Retina (tissue), 1 donor: ENCODE data around the gene LMBRD1.
A peak's percentile ranks its signal among the peaks of the same experiment; 100 is the strongest.
"Not testable (repeated sequence)": the region's sequence is repeated elsewhere in the genome, so short reads cannot be mapped to it uniquely, and the experiment has no call there.

Experiments
- DNase-seq: peaks from one replicate; pipeline ENCODE4 v3.0.0-alpha.2; 2016

LMBRD1 gene

DNA sequence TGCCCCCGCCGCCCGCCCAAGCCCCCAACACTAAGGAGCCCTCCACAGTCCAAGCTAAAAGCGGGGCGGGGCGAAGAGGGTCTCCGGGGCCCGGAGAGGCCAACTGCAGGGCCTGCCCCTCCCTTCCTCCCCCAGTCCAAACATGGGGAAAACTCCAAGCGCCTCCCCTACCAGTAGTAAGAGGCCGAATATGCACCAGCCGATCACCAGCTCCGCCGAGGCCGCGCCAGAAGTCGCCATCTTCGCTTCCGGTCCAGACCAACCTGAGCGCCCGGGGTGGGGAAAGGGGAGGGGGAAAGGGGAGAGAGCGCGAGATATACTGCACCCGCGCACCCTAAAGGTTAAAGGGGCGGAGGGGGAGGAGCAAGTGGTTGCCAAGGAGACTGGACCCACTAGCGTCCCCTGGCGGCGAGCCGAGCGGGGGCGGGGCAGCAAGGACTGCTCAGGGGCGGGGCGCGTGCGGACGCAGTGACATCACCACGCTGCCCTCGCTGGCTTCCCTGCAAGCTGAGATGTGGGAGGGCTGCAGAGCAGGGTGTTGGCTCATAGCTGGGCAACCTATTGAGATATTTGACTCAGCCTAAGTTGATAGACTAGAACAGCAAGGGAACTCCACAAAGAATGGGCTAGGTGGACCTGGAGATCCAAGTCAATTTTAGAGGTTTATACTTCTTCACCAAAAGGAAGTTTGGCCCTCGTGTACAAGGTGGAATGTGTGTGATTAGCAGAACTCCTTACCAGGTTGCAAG, at the start of gene LMBRD1:
Gene LMBRD1, minus strand, starts transcription at position 369 of the 749 bp plus-strand sequence. Its CDS starts 129 bp downstream, at position 240.
- peak; percentile 93 for DNase-seq

DNA sequence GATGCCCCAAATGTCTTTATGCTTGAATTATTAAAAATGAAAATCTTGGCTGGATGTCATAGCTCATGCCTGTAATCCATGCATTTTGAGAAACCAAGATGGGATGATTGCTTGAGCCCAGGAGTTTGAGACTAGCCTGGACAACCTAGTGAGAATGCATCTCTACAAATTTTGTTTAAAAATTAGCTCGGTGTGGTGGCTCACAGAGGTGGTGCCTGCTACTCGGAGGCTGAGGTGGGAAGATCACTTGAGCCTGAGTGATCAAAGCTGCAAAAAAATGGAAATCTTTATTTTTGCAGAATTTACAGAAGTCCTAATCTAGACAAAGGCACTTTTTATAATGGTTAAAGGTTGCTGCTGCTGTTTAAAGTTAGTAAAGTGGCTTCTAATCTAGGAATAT, 49.5 kb upstream of the LMBRD1 start:
- no peak for DNase-seq

DNA sequence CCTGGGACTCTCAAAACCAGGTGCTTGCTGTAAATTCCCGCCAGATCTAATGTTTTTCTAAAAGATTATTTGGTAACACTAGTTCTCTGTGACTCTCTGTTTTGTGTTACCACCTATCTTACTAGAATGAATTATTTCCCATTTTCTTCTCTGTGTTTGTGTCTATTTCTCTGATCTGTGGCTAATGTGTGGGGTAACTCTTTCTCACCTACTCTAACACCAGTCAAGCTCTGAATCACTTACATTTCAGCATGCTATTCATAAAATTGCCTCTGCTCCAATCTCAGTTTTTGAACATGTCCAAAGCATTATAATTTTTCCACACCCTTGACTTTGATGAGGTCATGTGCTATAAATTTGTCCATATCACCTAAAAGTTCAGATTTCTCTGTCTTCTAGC, 46.4 kb upstream of the LMBRD1 start:
- no peak for DNase-seq

DNA sequence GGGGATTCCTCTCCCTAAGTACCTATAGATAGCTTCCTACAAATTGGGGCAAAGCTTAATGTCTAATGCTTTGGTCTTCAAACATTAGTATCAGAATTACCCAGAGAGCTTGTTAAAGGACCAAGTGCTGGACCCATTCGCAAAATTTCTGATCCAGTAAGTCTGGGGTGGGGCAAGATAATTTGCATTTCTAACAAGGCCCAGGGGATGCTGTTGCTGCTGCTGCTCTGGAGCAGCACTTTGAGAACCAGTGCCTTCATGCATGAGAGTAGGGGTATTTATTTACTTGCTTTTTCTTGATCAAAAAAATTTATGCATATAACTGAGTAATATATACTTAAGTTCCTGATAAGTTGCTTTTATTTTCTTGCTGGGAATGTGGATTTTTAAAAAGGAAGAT, 45.1 kb upstream of the LMBRD1 start:
- DNase-seq = no peak

- peak; percentile 23 for DNase-seq
Observed at GRCh38 chr6:69835414-69836179, 38.8 kb upstream of the LMBRD1 start.

DNA sequence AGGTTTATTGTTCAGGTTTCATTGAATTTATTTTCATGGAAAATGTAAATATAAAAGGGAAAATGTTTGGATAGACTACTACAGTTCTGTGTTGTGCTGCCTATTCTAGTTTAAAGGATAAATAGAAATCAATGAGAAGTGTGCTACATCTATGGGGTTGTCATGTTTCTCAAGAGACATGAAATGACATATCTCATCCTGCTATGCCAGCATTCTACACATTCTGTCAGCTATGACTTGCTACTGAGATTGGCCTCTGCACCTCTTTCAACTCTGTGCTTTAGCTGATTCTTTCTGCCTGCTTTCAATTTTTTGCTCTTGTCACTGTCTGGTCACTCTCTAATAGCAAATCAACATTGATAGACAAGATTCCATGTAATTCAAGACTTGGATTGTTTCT, 35.7 kb upstream of the LMBRD1 start:
- no peak for DNase-seq

GRCh38 chr6:69827276-69827893, 30.6 kb upstream of the LMBRD1 start:
- DNase-seq = no peak

DNA sequence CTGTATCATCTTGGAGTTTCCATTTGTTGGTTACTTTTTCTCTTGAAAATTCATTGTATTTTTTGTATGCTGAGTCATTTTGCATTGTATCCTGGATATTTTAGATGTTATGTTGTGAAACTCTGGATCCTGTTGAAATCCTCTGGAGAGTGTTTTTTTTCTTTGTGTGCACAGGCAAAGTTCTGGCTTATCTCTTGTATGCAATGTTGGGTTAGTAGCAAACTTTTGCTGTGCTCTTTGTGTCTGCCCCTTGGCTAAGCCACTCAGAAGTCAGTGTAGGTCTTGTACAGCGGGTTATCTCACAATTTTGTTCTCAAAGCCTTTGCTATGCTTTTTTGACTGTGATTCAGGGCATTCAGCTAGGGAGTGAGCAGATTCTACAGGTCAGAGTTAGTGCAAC, 29.1 kb upstream of the LMBRD1 start:
- no peak for DNase-seq

GRCh38 chr6:69824355-69824754, 27.5 kb upstream of the LMBRD1 start:
- DNase-seq = not testable (repeated sequence)

- DNase-seq = no peak
Observed at GRCh38 chr6:69820438-69820837, 23.6 kb upstream of the LMBRD1 start.

DNA sequence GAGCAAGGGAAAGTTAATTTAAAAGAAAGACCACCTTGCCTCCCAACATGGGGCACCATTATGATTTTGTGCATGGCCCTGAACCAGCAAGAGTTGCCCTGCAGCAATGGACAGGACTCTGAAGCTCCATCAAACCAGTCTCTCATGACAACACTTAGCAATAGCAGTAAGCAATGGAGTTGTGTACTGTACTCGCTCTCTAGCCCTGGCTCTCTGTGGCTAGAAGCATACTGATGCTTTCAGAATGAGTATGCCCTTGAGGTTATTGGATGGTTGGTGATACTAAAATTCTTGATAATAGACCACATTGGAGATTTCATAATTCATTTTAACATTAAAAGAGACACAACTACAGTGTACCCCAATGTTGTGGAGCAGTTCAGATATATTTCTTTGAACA, 23.2 kb upstream of the LMBRD1 start:
- no peak for DNase-seq

DNA sequence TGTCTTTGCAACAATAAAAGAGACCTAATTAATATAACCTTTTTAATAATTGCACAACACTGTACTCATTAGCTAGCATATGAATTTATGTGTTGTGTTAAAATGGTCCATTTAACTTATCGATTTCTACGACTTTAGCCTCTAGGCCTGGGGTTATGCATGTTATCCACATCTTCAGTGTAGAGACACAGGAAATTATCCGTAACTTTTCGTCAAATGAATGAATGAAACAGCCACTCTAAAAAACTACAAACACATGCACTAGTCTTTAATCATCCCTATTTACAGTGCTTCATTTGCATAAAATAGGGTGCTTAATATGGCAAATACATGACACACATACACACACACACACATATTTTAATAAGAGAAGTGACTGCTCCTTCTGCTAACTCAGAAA, 22.3 kb upstream of the LMBRD1 start:
- DNase-seq = no peak

- no peak for DNase-seq
Observed at GRCh38 chr6:69818223-69818930, 21.6 kb upstream of the LMBRD1 start.

DNA sequence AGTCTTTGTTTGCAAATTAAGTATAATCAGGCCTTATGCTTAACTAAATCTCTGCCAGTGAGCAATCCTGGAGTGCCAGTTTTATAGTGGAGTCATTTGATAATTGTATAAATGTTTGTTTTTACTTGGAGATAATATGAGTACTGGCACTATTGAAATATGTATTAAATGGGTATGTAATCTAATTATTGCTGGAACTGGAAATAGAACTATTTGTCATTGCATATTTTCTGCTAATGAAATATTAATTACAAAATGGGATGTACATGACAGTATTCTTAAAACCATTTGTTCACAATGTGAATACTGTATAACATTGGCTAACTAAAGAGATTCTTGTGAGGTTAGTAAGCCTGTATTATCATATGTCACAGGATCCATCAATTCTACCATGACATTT, 20.5 kb upstream of the LMBRD1 start:
- DNase-seq = no peak

- DNase-seq = no peak
Observed at GRCh38 chr6:69816569-69816968, 19.8 kb upstream of the LMBRD1 start.

DNA sequence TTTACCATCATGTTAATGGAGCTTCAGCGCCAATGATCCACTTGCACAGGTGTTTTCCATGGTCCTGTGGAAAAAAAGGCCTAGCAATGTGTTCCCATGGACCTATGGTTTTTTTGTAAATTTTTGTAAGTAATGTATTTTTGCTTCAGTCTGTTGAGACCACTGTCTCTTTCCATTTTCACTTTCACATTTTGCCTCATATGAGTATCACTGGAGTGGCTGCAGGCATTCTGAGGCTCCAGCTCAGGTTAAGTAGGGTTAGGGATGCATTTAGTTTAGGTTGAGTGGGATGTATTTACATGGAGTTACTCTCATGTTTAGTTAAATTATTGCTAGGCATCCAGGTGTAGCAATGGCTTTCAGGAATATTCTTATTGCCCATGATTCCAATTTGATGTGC, 19.2 kb upstream of the LMBRD1 start:
- no peak for DNase-seq

DNA sequence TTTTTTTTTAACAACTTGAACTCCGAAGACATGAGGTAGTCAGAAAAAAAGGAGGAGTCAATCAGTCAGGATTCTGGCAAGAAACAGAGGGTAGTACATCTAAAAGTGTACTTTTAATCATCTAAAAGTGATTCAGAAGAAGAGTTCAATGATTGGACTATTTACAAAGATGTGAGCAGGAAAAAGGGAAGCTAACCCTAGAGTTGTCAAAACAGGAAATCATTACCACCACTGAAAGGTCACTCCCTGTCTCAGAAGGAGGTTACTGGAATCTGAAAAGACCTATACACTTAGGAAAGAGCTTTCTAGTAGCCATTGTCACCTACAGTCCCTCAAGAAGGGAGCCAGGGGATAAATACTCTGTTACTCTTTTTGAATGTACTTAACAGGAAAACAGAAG, 16.7 kb upstream of the LMBRD1 start:
- DNase-seq = no peak

- DNase-seq = no peak
Observed at GRCh38 chr6:69812746-69813427, 16.1 kb upstream of the LMBRD1 start.

DNA sequence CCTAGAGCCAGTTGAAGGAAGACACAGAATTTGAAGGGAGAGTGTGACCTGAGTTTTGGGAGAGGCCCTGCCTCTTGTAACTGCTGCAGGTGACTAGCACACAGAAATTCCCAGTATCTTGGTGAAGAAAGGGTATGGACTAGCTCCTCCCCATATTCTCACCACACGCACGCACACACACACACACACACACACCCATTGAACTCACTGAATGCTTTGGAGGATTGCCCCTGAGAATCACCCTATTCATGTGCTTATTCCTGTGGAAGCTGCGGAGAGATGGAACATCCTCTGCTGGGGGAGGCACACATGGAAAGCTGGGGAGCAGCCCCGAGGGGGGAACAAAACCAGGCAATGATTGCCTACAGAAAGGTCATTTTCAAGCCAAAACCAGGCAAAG, 6.2 kb upstream of the LMBRD1 start:
- no peak for DNase-seq

- no peak for DNase-seq
Observed at GRCh38 chr6:69801711-69802110, 4.9 kb upstream of the LMBRD1 start.

DNA sequence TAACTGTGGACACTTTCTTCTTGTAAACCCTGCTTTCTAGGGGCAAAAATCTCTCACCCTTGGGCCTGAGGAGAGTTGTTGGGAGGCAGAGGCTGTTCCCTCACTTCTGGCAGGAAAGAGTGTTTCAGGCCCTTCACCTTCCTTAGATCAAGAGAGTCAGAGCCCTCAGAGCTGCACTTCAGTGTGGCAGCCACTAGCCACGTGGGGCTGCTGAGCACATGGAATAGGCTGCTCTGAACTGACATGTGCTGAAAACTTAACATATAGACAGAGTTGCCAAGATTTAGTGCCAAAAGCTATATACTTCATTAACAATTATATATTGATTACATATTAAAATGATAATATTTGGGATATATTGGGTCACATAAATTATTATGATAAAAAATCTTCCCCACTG, 4.4 kb upstream of the LMBRD1 start:
- DNase-seq = no peak

DNA sequence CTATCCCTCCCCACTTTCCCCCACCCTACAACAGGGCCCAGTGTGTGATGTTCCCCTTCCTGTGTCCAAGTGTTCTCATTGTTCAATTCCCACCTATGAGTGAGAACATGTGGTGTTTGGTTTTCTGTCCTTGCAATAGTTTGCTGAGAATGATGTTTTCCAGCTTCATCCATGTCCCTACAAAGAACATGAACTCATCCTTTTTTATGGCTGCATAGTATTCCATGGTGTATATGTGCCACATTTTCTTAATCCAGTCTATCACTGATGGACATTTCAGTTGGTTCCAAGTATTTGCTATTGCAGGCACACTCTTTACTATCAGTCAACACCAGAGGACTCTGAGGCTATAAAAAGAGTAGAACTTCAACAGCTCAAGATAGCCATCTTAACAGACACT, 2.0 kb upstream of the LMBRD1 start:
- not testable (repeated sequence) for DNase-seq
